PC-9 (cell line): ENCODE results near the gene DET1. TPM values are rescaled to one million over a fixed set of nuclear protein-coding genes. Genes with fewer than 3 reads are reported as not detected.
"Not testable (repeated sequence)": the region's sequence is repeated elsewhere in the genome, so short reads cannot be mapped to it uniquely, and the experiment has no call there.

Source experiments
- BruUV-seq: library from RNA; stranded (reverse); fragments of 400-500 nt; replicated peaks from 2 replicates; lab custom pipeline; 2021; lab: Mats Ljungman, UMichigan
- CTCF ChIA-PET: fragments of 300-600 bp; sonication (Branson Sonifier 250); formaldehyde crosslinking; loops from one replicate; lab custom pipeline; 2022; ENCODE audit warnings: antibody characterized with exemption; lab: Charles Lee
- POLR2A ChIA-PET: fragments of 300-600 bp; sonication (Branson Sonifier 250); formaldehyde crosslinking; loops from one replicate; lab custom pipeline; 2022; ENCODE audit warnings: antibody characterized with exemption; ENCODE audit not compliant: unreplicated experiment; lab: Charles Lee
- DNase-seq, 2 experiments: peaks; one replicate each; pipeline versions ENCODE4 v3.0.0 to v3.0.0-alpha.2; 2015 to 2022; ENCODE audit warnings: mixed read lengths in 1 of 2
- H2AFZ ChIP-seq: fragments of 200-600 bp; sonication (generic); 2 replicates; pipeline ENCODE4 v1.8.1; 2017; ENCODE audit warnings: antibody characterized with exemption
- H3F3A ChIP-seq: fragments of 200-600 bp; sonication (generic); 2 replicates; pipeline ENCODE4 v1.8.1; 2017; ENCODE audit warnings: antibody characterized with exemption, mild to moderate bottlenecking, low read depth; ENCODE audit not compliant: insufficient read depth
- H3K27ac ChIP-seq: fragments of 200-600 bp; sonication (generic); 2 replicates; pipeline ENCODE4 v1.6.1; 2016; ENCODE audit warnings: mixed run types
- H3K27me3 ChIP-seq: fragments of 200-600 bp; sonication (generic); 2 replicates; pipeline ENCODE4 v1.6.1; 2016; ENCODE audit warnings: low read depth, mixed run types; ENCODE audit not compliant: insufficient read depth
- H3K36me3 ChIP-seq: fragments of 200-600 bp; sonication (generic); 2 replicates; pipeline ENCODE4 v1.6.1; 2016; ENCODE audit warnings: low read depth, mixed run types
- H3K4me1 ChIP-seq: fragments of 200-600 bp; sonication (generic); replicated peaks from 2 replicates; pipeline ENCODE4 v1.6.1; 2016; ENCODE audit warnings: mixed run types; ENCODE audit not compliant: insufficient read depth
- H3K4me2 ChIP-seq: fragments of 200-600 bp; sonication (generic); 2 replicates; pipeline ENCODE4 v1.6.1; 2017; ENCODE audit warnings: mixed run types
- H3K4me3 ChIP-seq: fragments of 200-600 bp; sonication (generic); 2 replicates; pipeline ENCODE4 v1.6.1; 2016; ENCODE audit warnings: mixed run types
- H3K79me2 ChIP-seq: fragments of 200-600 bp; sonication (generic); 2 replicates; pipeline ENCODE4 v1.6.1; 2017; ENCODE audit warnings: low read depth, mixed run types
- H3K9me2 ChIP-seq: fragments of 200-600 bp; sonication (generic); 2 replicates; pipeline ENCODE4 v1.8.1; 2017; ENCODE audit warnings: mild to moderate bottlenecking; ENCODE audit not compliant: insufficient read depth
- H3K9me3 ChIP-seq: fragments of 200-600 bp; sonication (generic); 2 replicates; pipeline ENCODE4 v1.8.1; 2016; ENCODE audit warnings: low read depth; ENCODE audit not compliant: insufficient read depth
- H4K20me1 ChIP-seq: fragments of 200-600 bp; sonication (generic); 2 replicates; pipeline ENCODE4 v1.8.1; 2017; ENCODE audit not compliant: insufficient read depth
- CTCF ChIP-seq: fragments of 200-600 bp; sonication (generic); conservative IDR thresholded peaks from 2 replicates; pipeline ENCODE4 v1.6.1; 2017; ENCODE audit warnings: mixed run types, antibody characterized with exemption, mild to moderate bottlenecking, moderate library complexity
- EZH2 ChIP-seq: fragments of 200-600 bp; sonication (generic); IDR thresholded peaks from 2 replicates; pipeline ENCODE4 v1.8.0; 2017; ENCODE audit warnings: antibody characterized with exemption, low read depth
- intact Hi-C: fragments of 100-400 bp; cut with micrococcal nuclease; formaldehyde crosslinking; loops from one replicate; pipeline ENCODE4 v1.10.0; 2022; ENCODE audit not compliant: unreplicated experiment
- total RNA-seq: library from RNA; stranded (reverse); gene quantifications from 2 replicates; pipeline ENCODE4 v1.2.3, GENCODE V29; 2021

DET1 gene
- total RNA-seq, 1 experiment from 2014 or later, result 3.7 TPM

DNA sequence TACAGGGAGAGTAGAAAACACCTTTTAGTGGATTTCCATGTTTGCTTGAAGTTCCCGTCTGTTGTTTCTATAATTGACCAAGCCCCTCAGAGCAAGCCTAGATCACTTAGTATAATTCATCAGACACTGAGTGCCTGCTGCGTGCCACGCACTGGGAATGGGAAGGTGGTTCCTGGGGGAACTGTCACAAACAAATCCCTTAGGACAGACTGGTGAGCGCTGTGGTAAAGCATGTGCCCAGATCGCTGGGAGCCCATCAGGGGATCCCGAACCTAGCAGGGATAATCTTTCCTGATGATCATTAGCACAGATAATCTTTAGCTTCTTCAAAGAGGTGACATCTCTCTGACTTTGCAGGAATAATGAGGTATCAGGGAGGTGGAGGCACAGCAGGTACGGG is 69.4 kb downstream of the DET1 start:
- POLR2A ChIA-PET, result no interaction called here
- Histone ChIP-seq H2AFZ (no peak overlapping the region), H3K9me2 (no peaks in the 10 kb centered on the region), H3K27me3 (no peaks in the 10 kb centered on the region), H4K20me1 (no peaks in the 10 kb centered on the region; the same call in 1 of the 2 replicates), H3K4me1 (no peaks in the 10 kb centered on the region), H3K27ac (no peak overlapping the region), H3F3A (no peaks in the 10 kb centered on the region), H3K4me3 (no peak overlapping the region), H3K4me2 (no peak overlapping the region), H3K79me2 (no peaks in the 10 kb centered on the region), H3K36me3 (peaks cover 4% of the 10 kb centered on the region; the same call in 1 of the 2 replicates), H3K9me3 (no peaks in the 10 kb centered on the region)
- CTCF ChIA-PET, result no interaction called here
- intact Hi-C loops, result loop anchor here (2.0 to 10.0 kb wide), 3 partner anchors 138 to 538 kb away; no protein-coding TSS in a partner anchor
- no peak for DNase-seq
- TF ChIP-seq CTCF (no peak), EZH2 (no peak)
- no TSS peak for BruUV-seq

DNA sequence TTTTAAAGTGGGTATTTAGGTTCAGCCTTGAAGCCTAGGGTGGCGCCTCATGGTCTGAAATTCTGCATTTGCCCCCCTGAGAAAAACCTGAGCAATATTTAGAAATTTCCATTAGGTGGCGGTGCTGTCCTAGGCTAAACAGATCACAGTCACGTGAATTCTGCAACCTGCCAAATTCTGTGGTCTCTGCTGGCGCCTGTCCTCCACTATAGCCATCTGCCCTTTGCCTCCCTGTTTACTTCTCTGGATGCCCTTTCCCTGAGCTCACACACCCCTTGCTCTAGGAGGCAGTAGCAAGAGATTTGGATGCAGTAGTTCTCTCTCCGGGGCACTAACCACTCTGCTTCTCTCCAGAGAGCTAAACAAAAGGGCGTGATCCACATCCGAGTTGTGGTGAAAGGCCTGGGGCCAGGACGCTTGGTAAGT is 69.8 kb downstream of the DET1 start:
- TF ChIP-seq EZH2 (no peak), CTCF (peak; percentile 68)
- no TSS peak for BruUV-seq
- ChIA-PET CTCF (no interaction called here), POLR2A (no interaction called here)
- H4K20me1 ChIP-seq, result no peaks in the 10 kb centered on the region; the same call in 1 of the 2 replicates
- H3K27ac ChIP-seq, result no peak overlapping the region
- H2AFZ ChIP-seq, result no peak overlapping the region
- intact Hi-C loops, result loop anchor here (1.0 to 10.0 kb wide), 4 partner anchors 138 to 538 kb away; no protein-coding TSS in a partner anchor
- H3K9me3 ChIP-seq, result no peaks in the 10 kb centered on the region
- no peaks in the 10 kb centered on the region for H3K9me2 ChIP-seq
- no peaks in the 10 kb centered on the region for H3K4me1 ChIP-seq
- H3K4me3 ChIP-seq, result no peak overlapping the region
- H3F3A ChIP-seq, result no peaks in the 10 kb centered on the region
- no peaks in the 10 kb centered on the region for H3K27me3 ChIP-seq
- no peak for DNase-seq
- H3K79me2 ChIP-seq, result no peaks in the 10 kb centered on the region
- peaks cover 4% of the 10 kb centered on the region; the same call in 1 of the 2 replicates for H3K36me3 ChIP-seq
- no peak overlapping the region for H3K4me2 ChIP-seq

- H3K9me3 ChIP-seq, H4K20me1 ChIP-seq, H3K4me3 ChIP-seq, H3K4me1 ChIP-seq, BruUV-seq, H3K27ac ChIP-seq, H3K4me2 ChIP-seq, H3K36me3 ChIP-seq, CTCF ChIA-PET, DNase-seq, H3F3A ChIP-seq, POLR2A ChIA-PET, H3K27me3 ChIP-seq, H3K9me2 ChIP-seq, H2AFZ ChIP-seq: not testable (repeated sequence)
- peaks cover 10% of the 10 kb centered on the region; the same call in 1 of the 2 replicates for H3K79me2 ChIP-seq
- intact Hi-C loops, result loop anchor here (10.0 kb wide), 2 partner anchors 361 to 541 kb away; no protein-coding TSS in a partner anchor
Measured at GRCh38 chr15:88473661-88474293, 72.7 kb downstream of the DET1 start.
